MCF 10A (cell line): ENCODE results near the gene GPRC5A. TPM values are rescaled to one million over a fixed set of nuclear protein-coding genes. Genes with fewer than 3 reads are reported as not detected.
A peak's percentile ranks its signal among the peaks of the same experiment; 100 is the strongest.

Experiments used
- BruUV-seq: library from RNA; stranded (reverse); fragments of 400-500 nt; replicated peaks from 2 replicates; lab custom pipeline; 2021; lab: Mats Ljungman, UMichigan
- CTCF ChIA-PET: fragments of 300-600 bp; sonication (Branson Sonifier 250); formaldehyde crosslinking; extraction: SDS; loops from one replicate; lab custom pipeline; 2021; ENCODE audit warnings: antibody characterized with exemption, inconsistent platforms; lab: Yijun Ruan, JAX
- POLR2A ChIA-PET: fragments of 300-600, 350-650 bp; sonication (Branson Sonifier 250); formaldehyde crosslinking; extraction: SDS; loops from one replicate; lab custom pipeline; 2020; ENCODE audit warnings: antibody characterized with exemption, inconsistent platforms; lab: Yijun Ruan, JAX
- DNase-seq: peaks from one replicate; pipeline ENCODE4 v3.0.0-alpha.2; 2018; ENCODE audit not compliant: unreplicated experiment
- H3K27ac Mint-ChIP-seq: one replicate; pipeline ENCODE4 v1.8.0; 2022; ENCODE audit warnings: mild to moderate bottlenecking, low read depth, mixed read lengths; ENCODE audit not compliant: unreplicated experiment
- H3K27me3 Mint-ChIP-seq: one replicate; pipeline ENCODE4 v1.8.0; 2022; ENCODE audit warnings: mixed read lengths; ENCODE audit not compliant: insufficient read depth, unreplicated experiment
- H3K36me3 Mint-ChIP-seq: one replicate; pipeline ENCODE4 v1.8.0; 2022; ENCODE audit warnings: mild to moderate bottlenecking, moderate library complexity, mixed read lengths; ENCODE audit not compliant: insufficient read depth, unreplicated experiment
- H3K4me1 Mint-ChIP-seq: one replicate; pipeline ENCODE4 v1.8.0; 2022; ENCODE audit warnings: mixed read lengths; ENCODE audit not compliant: insufficient read depth, unreplicated experiment
- H3K4me3 Mint-ChIP-seq: one replicate; pipeline ENCODE4 v1.8.0; 2022; ENCODE audit warnings: mild to moderate bottlenecking, moderate library complexity, mixed read lengths; ENCODE audit not compliant: unreplicated experiment
- H3K9me3 Mint-ChIP-seq: one replicate; pipeline ENCODE4 v1.8.0; 2022; ENCODE audit warnings: mixed read lengths; ENCODE audit not compliant: unreplicated experiment
- intact Hi-C: fragments of 100-400 bp; cut with micrococcal nuclease; formaldehyde crosslinking; loops from 2 replicates; pipeline ENCODE4 v1.14.1; 2022
- total RNA-seq: library from RNA; stranded (reverse); gene quantifications from 2 replicates; pipeline ENCODE4 v1.2.3, GENCODE V29; 2022
- TF ChIP-seq, protein P1 (sequence below): fragments of 200-600 bp; IDR thresholded peaks from one replicate; pipeline ENCODE4 v1.8.0; 2022; ENCODE audit warnings: antibody characterized with exemption, mild to moderate bottlenecking; ENCODE audit not compliant: unreplicated experiment

Gene GPRC5A
- total RNA-seq, 1 experiment from 2014 or later: 24.1 TPM

DNA sequence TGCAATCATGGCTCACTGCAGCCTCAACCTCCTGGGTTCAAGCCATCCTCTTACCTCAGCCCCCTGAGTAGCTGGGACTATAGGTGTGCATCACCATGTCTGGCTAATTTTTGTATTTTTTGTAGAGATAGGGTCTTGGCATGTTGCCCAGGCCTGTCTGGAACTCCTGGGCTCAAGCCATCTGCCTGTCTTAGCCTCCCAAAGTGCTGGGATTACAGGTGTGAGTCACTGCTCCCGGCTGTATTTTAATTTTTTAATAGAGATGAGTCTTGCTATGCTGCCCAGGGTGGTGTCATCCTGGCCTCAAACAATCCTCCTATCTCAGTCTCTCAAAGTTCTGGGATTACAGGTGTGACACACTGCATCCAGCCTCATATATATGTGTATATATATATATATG lies 31.7 kb upstream of the GPRC5A start:
- Mint-ChIP-seq H3K27me3 (no peaks in the 10 kb centered on the region), H3K4me3 (no peak overlapping the region), H3K27ac (no peak overlapping the region), H3K36me3 (peaks cover 6% of the 10 kb centered on the region), H3K4me1 (peaks cover 6% of the 10 kb centered on the region), H3K9me3 (no peaks in the 10 kb centered on the region)
- intact Hi-C loops: no loop called here
- TF ChIP-seq, protein P1, sequence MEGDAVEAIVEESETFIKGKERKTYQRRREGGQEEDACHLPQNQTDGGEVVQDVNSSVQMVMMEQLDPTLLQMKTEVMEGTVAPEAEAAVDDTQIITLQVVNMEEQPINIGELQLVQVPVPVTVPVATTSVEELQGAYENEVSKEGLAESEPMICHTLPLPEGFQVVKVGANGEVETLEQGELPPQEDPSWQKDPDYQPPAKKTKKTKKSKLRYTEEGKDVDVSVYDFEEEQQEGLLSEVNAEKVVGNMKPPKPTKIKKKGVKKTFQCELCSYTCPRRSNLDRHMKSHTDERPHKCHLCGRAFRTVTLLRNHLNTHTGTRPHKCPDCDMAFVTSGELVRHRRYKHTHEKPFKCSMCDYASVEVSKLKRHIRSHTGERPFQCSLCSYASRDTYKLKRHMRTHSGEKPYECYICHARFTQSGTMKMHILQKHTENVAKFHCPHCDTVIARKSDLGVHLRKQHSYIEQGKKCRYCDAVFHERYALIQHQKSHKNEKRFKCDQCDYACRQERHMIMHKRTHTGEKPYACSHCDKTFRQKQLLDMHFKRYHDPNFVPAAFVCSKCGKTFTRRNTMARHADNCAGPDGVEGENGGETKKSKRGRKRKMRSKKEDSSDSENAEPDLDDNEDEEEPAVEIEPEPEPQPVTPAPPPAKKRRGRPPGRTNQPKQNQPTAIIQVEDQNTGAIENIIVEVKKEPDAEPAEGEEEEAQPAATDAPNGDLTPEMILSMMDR: no peak
- peak; percentile 78 for DNase-seq
- ChIA-PET CTCF (no interaction called here), POLR2A (interaction anchor here (0.7 kb wide), 1 partner anchor 117 kb away, joined by 3 read pairs; no protein-coding TSS in a partner anchor)
- no TSS peak for BruUV-seq

DNA sequence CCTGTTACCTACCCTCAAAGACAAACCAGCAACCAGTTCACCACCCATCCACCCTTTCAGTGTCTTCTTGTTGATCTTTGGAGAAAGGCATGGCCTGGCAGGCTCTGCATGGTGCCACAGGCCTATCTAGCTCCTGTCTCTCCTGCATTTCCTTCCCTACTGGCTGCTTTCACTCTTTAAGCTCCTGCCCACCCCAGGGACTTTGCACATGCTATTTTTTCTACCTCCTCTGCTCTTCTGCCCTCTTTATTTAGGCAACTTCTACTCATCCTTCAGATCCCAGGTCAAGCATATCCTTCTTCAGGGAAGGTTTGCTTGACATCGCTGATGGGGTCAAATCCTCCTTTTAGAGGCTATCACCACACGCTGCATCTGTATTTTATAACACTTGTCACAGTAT lies 27.1 kb upstream of the GPRC5A start:
- TF ChIP-seq, protein P1: no peak
- Mint-ChIP-seq H3K9me3 (no peaks in the 10 kb centered on the region), H3K27ac (no peak overlapping the region), H3K4me3 (no peak overlapping the region), H3K27me3 (no peaks in the 10 kb centered on the region), H3K4me1 (peaks cover 3% of the 10 kb centered on the region), H3K36me3 (peaks cover 4% of the 10 kb centered on the region)
- intact Hi-C loops: no loop called here
- DNase-seq: no peak
- CTCF ChIA-PET: interaction anchor here (0.6 kb wide), 2 partner anchors 8 to 77 kb away, joined by 3 read pairs; no protein-coding TSS in a partner anchor
- no TSS peak for BruUV-seq
- POLR2A ChIA-PET: interaction anchor here (0.8 kb wide), 1 partner anchor 27 kb away, joined by 3 read pairs; no protein-coding TSS in a partner anchor

DNA sequence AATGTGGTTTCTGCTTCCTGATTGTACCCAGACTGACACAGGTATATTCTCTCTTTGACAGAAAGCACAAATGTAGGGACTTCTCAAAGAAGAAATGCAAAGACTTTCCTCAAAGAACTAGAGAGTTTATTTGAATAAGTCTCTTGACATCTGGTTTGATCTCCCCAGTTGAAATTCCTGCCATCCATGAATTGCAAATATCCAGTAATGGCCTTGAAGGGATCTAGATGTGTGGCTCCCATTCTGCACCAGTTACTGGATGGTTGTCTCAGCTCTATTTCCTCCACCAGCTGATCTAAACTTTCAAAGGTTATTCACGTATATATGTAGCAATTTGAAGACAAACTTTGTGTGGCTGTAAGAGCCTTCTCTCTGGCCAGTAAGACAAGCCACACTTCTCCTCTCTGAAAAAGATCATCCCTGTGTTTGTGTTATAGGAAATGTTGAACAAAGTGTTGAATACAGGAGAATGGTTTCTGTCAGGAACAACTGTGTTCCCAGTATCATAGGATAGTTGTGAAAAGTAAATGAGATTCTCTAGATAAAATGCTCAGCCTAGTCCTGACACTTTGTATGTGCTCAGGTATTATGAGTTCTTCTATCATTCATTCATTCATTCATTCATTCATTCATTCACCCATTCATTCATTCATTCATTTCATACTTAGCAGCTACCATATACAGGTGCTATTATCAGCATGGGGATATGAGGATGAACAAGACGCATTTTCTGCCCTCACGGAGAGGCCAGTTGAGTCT lies 22.7 kb upstream of the GPRC5A start:
- ChIA-PET CTCF (interaction anchor here (1.1 kb wide), 1 partner anchor 23 kb away, joined by 4 read pairs; the partner anchor contains the start of gene GPRC5A), POLR2A (interaction anchor here (1.2 to 1.3 kb wide), 2 partner anchors 9 to 29 kb away, joined by 3 read pairs; no protein-coding TSS in a partner anchor)
- Mint-ChIP-seq H3K27ac (no peak overlapping the region), H3K4me3 (no peak overlapping the region), H3K27me3 (no peaks in the 10 kb centered on the region), H3K36me3 (no peaks in the 10 kb centered on the region), H3K4me1 (peaks cover 27% of the 10 kb centered on the region), H3K9me3 (peaks cover 5% of the 10 kb centered on the region)
- TF ChIP-seq, protein P1: no peak
- DNase-seq: no peak
- no TSS peak for BruUV-seq
- intact Hi-C loops: no loop called here

DNA sequence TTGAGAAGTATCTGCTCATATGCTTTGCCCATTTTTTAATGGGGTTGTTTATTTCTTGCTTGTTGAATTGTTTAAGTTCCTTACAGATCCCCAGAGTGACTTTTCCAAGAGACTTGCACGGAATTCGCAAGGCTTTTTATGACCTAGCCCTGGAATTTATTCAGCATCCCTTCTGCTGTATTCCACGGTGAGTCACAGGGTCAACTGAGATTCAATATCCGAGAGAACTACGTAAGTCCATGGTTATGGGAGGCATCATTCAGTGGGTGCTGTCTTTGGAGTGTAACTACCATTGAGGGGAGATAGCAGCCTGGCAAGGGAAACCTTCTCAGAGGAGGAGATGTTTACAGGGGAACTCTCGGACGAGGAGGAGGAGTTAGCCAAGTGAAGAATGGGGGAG lies 20.9 kb upstream of the GPRC5A start:
- Mint-ChIP-seq H3K9me3 (peaks cover 5% of the 10 kb centered on the region), H3K36me3 (no peaks in the 10 kb centered on the region), H3K4me3 (no peak overlapping the region), H3K27me3 (no peaks in the 10 kb centered on the region), H3K27ac (peak overlapping the region; percentile 11), H3K4me1 (peaks cover 28% of the 10 kb centered on the region)
- no TSS peak for BruUV-seq
- TF ChIP-seq, protein P1: no peak
- ChIA-PET POLR2A (no interaction called here), CTCF (no interaction called here)
- DNase-seq: peak; percentile 58
- intact Hi-C loops: no loop called here
